SK-N-MC (cell line): Measurements from ENCODE around the gene SENP2.

ENCODE experiments used
- EZH2 ChIP-seq: fragments of 200-600 bp; sonication (generic); IDR thresholded peaks from one replicate; pipeline ENCODE4 v1.6.1; 2017; ENCODE audit warnings: antibody characterized with exemption
- FOXP2 ChIP-seq: optimal IDR thresholded peaks from 2 replicates; pipeline ENCODE3; 2011; ENCODE audit warnings: mild to moderate bottlenecking, moderate library complexity; ENCODE audit not compliant: insufficient read depth; ENCODE audit errors: extremely low read length, control extremely low read depth
- POLR2AphosphoS5 ChIP-seq: IDR thresholded peaks from 2 replicates; pipeline ENCODE4 v1.6.1; 2012; ENCODE audit warnings: mild to moderate bottlenecking, low read depth, low read length, borderline replicate concordance

GRCh38 chr3:185623939-185624665 is 38.0 kb downstream of the SENP2 start:
- TF ChIP-seq POLR2AphosphoS5 (no peak), EZH2 (no peak), FOXP2 (no peak)
